Astrocyte (in vitro differentiated cells and primary cell): ENCODE results near the gene ACSM5.
"Not testable (repeated sequence)": the region's sequence is repeated elsewhere in the genome, so short reads cannot be mapped to it uniquely, and the experiment has no call there.

ENCODE experiments used
- CTCF ChIP-seq: IDR thresholded peaks from 2 replicates; pipeline ENCODE4 v1.5.1; 2011; ENCODE audit warnings: low read depth, mild to moderate bottlenecking, inconsistent platforms, low read length, moderate library complexity; ENCODE audit not compliant: insufficient read depth
- EZH2 ChIP-seq: IDR thresholded peaks from 2 replicates; pipeline ENCODE4 v1.6.1; 2012; ENCODE audit warnings: mild to moderate bottlenecking, low read length, inconsistent platforms; ENCODE audit not compliant: insufficient read depth

GRCh38 chr16:20459227-20459626 lies 49.9 kb downstream of the ACSM5 start:
- not testable (repeated sequence) for TF ChIP-seq CTCF, EZH2
